ENCODE results near the gene TSLP.

GRCh38 chr5:111063709-111064322 lies 7.7 kb upstream of the TSLP start:
- TF ChIP-seq CTCF (IDR thresholded peaks at IDR 0.05) (no peak), POLR2A (IDR thresholded peaks at IDR 0.05) (no peak)
